Measurements from ENCODE around the gene MYLK.

Gene MYLK

DNA sequence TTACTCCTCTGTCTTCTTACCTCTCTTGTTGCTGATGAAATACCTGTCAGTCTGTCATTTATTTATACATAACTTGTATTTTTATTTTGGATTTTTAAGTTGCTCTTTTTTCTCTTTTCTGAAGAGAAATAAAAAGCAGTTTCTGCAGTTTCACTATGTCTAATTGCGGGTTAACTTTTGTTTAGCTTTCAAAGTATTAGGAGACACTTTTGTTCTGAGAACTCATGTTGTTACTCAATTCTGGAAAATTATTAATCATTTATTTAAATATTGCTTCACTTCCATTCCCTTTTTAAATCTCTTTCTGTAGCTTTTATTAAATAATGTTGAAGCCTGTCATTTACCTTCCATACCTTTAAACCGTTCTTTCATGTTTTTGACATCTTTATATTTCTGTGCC lies 29.2 kb downstream of the MYLK start:
- ATAC-seq, result no peak
- peaks cover 10% of the 10 kb centered on the region for H3K27me3 Mint-ChIP-seq

DNA sequence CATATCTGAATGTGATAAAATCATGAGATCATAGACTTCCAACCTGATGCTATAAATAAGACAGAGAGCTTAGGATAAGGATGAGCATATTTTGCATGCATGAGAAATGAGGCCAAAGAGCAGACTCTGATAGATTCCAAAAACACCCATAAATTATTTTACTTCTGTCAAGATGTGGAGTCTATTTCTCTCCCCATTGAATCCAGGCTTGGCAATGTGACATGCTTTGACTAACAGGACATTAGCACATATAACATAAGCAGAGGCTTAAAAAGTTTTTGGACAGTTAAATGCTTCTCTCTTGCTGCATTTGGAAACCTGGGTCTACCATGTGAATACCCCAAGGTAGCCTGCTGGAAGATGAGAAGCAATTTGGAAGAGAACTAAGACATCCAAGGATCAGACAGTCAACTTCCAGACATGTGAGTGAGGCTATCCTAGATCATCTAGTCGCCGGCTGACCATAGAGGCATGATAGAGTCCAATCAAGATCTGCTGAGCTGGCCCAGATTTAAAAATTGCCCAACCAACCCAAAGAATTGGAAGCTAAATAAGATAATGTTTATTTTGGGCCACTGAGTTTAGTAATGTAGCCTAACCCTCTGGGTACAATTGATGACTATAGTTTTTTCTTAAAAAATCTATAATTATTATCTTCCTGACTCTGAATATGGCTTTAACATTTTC lies 30.3 kb downstream of the MYLK start:
- H3K36me3 Mint-ChIP-seq, result no peaks in the 10 kb centered on the region
- H3K4me1 Mint-ChIP-seq, result no peaks in the 10 kb centered on the region
- H3K4me3 Mint-ChIP-seq, result no peak overlapping the region
- peaks cover 10% of the 10 kb centered on the region for H3K27me3 Mint-ChIP-seq
- H3K9me3 Mint-ChIP-seq, result peaks cover 3% of the 10 kb centered on the region
- ATAC-seq, result no peak
- H3K27ac Mint-ChIP-seq, result no peak overlapping the region

More for the DNA sequence above, 29.2 kb downstream of the MYLK start:
- H3K4me3 Mint-ChIP-seq, result no peak overlapping the region
- peaks cover 1% of the 10 kb centered on the region for H3K9me3 Mint-ChIP-seq
- H3K36me3 Mint-ChIP-seq, result no peaks in the 10 kb centered on the region
- H3K27ac Mint-ChIP-seq, result no peak overlapping the region
- no peaks in the 10 kb centered on the region for H3K4me1 Mint-ChIP-seq

DNA sequence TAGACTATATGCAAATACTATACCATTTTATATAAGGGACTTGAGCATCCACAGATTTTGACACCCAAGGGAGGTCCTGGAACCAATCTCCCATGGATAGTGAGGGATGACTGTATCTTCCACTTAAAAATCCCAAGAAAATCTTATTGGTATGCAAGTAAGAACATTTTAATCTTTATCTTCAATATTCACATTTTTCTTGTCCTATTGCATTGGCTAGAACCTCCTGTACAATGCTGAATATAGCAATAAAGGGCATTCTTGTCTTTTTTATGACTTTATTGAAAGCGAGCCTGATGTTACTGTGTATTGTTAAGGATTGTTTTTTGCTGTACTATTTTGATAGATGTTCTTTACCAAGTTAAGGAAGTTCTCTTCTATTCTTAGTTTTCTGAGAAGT lies 36.9 kb downstream of the MYLK start:
- no peak for ATAC-seq
- H3K27ac Mint-ChIP-seq, result no peak overlapping the region
- H3K9me3 Mint-ChIP-seq, result peaks cover 12% of the 10 kb centered on the region
- H3K4me3 Mint-ChIP-seq, result no peak overlapping the region
- no peaks in the 10 kb centered on the region for H3K4me1 Mint-ChIP-seq
- H3K36me3 Mint-ChIP-seq, result no peaks in the 10 kb centered on the region
- H3K27me3 Mint-ChIP-seq, result no peaks in the 10 kb centered on the region

DNA sequence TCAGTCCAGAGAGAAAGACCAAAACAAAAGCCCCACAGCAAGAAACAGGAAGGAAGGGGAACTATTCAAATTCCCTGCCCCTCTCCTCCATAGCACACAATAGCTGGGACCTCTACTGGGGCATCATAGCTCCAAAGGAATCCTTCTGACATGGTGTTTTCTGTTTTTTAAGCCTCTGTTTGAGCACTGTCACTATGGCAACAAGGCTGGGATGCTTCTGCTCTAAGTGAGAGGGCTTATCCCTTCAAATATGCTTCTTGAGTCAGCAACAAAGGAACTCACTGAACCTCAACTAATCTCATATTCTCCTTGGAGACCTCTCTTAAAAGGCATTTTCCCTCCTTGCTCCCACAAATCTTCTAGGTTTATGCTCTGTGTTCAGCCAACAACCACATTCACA lies 40.5 kb downstream of the MYLK start:
- Mint-ChIP-seq H3K4me3 (no peak overlapping the region), H3K27ac (no peak overlapping the region), H3K9me3 (peaks cover 23% of the 10 kb centered on the region), H3K4me1 (no peaks in the 10 kb centered on the region), H3K27me3 (no peaks in the 10 kb centered on the region), H3K36me3 (no peaks in the 10 kb centered on the region)
- no peak for ATAC-seq

DNA sequence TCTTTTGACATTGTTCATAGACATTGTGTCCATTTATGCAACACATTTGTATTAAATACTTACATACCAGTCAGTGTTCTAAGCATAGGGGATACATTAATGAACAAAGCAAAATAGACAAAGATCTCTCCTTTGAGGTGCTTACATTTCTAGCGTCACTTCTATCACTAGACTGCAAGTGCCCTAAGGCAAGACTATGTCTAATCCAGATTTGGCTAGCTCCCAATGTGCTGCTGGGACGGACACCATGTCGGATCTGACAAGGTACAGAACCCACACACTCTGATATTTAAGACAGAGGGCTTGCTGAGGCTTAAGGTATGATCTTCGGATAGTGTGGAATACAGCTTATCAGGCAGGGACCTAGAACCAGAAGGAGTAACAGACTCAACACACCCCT lies 41.4 kb downstream of the MYLK start:
- H3K27ac Mint-ChIP-seq, result no peak overlapping the region
- H3K9me3 Mint-ChIP-seq, result peaks cover 23% of the 10 kb centered on the region
- no peaks in the 10 kb centered on the region for H3K27me3 Mint-ChIP-seq
- no peak overlapping the region for H3K4me3 Mint-ChIP-seq
- H3K4me1 Mint-ChIP-seq, result no peaks in the 10 kb centered on the region
- H3K36me3 Mint-ChIP-seq, result no peaks in the 10 kb centered on the region
- ATAC-seq, result no peak

DNA sequence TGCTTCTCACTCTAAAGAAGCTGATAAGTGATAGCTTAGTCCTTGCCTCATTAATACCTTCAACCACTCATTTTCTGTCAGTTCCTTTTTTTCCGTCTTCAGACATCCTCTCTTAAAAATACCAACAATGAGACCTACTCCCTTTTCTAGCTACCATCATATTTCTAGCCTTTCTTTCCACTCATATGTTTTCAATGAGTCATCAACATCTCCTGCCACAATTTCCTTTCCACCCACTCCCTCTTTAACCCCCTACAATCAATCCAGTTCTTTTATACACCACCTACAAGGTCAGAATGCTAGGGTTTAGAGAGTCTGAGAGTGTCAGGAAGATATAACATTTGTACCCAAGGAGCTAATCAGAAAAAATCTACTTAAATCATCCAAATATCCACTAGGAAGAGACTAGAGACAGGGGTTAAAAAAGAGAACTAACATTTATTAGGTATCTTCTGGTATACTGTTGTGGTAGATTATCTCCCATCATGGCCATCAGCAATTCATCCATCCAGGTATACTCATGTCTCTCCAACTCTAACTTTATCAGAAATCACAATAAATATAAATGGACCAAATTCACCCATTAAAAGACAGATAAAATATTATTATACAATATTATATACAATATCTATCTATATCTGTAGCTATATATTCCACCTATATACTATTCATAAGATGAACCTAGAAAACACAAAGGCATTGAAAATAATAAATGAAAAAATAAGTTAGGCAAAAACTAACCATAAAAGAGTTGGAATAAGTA lies 42.5 kb downstream of the MYLK start:
- Mint-ChIP-seq H3K9me3 (peaks cover 23% of the 10 kb centered on the region), H3K27me3 (no peaks in the 10 kb centered on the region), H3K4me3 (no peak overlapping the region), H3K4me1 (no peaks in the 10 kb centered on the region), H3K27ac (no peak overlapping the region), H3K36me3 (no peaks in the 10 kb centered on the region)
- ATAC-seq, result no peak

DNA sequence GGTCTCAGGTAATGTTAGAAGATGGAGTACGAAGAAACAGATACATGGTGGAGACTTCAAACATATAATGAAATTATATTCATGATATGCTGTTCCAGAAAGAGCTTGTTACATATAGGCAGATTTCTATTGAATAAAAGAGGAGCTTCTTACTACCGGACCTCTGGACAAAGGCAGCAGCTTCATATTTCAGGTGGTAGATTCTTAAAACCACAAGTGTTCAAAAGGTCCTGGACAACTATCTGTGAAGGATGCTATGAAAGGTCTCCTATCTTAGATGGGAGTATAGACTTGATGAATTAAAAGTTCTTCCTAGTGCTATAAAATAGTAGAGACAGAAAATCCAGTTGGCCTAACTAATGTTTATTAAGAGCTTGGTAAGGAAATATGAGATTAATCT lies 43.2 kb downstream of the MYLK start:
- no peak overlapping the region for H3K27ac Mint-ChIP-seq
- peaks cover 23% of the 10 kb centered on the region for H3K9me3 Mint-ChIP-seq
- no peaks in the 10 kb centered on the region for H3K36me3 Mint-ChIP-seq
- H3K27me3 Mint-ChIP-seq, result peaks cover 6% of the 10 kb centered on the region
- no peaks in the 10 kb centered on the region for H3K4me1 Mint-ChIP-seq
- H3K4me3 Mint-ChIP-seq, result no peak overlapping the region
- ATAC-seq, result no peak

DNA sequence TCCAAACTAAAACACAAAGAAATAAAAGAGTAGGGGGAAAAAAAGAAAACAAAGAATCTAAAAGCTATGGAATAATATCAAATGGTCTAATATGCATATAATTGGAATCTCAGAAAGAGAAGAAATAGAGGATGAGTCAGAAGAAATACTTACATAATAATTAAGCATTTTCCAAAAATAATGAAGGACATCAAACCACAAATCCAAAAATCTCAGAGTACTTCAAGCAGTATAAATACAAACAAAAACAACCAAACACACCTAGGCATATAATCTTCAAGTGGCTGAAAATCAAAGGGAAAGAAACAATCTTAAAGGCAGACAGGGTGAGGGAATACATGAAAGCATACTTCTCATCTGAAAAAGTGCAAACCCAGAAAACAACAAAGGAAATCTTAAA lies 46.3 kb downstream of the MYLK start:
- no peaks in the 10 kb centered on the region for H3K36me3 Mint-ChIP-seq
- no peak overlapping the region for H3K4me3 Mint-ChIP-seq
- H3K27me3 Mint-ChIP-seq, result peaks cover 25% of the 10 kb centered on the region
- no peak for ATAC-seq
- H3K27ac Mint-ChIP-seq, result no peak overlapping the region
- H3K4me1 Mint-ChIP-seq, result no peaks in the 10 kb centered on the region
- H3K9me3 Mint-ChIP-seq, result peaks cover 23% of the 10 kb centered on the region

DNA sequence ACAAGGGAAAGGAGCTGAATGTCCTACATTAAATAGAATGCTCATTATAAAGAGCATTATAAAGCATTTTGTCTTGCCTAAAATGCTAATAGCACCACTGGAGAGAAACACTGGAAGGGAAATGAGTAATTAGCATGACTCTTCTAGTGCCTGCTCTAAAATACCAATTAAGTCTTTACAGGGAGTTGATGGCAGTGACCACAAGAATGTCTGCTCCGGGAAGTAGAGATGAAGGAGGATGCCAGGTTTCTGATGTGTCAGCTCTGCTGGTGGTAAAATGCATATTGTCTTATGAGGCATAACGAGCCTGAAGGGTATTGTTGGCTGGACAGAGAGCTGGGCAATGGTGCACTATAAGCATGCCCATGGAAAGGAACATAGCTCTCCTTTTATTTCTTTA lies 49.5 kb downstream of the MYLK start:
- Mint-ChIP-seq H3K4me1 (no peaks in the 10 kb centered on the region), H3K9me3 (peaks cover 9% of the 10 kb centered on the region), H3K36me3 (no peaks in the 10 kb centered on the region), H3K27ac (no peak overlapping the region), H3K27me3 (peaks cover 25% of the 10 kb centered on the region), H3K4me3 (no peak overlapping the region)
- ATAC-seq, result no peak

DNA sequence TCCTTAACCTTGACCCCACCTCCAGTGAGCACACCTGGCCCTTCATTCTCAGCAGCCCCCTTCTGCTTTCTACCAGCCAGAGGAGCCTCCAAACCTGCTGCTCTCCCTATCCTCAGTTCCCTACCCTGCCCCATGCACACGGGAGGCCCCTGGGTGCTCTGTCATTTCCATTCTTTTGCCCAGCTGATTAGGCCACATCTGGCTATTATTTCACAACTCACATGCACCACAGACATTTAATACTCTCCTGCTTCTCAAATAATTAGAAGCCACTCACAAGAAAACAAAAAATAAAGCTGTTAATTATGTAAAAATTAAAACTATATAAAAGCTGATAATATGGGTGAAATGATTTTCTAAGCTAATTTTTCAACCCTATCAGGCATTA lies 50.7 kb downstream of the MYLK start:
- no peak overlapping the region for H3K27ac Mint-ChIP-seq
- H3K27me3 Mint-ChIP-seq, result peaks cover 25% of the 10 kb centered on the region
- peaks cover 15% of the 10 kb centered on the region for H3K9me3 Mint-ChIP-seq
- H3K4me3 Mint-ChIP-seq, result no peak overlapping the region
- no peaks in the 10 kb centered on the region for H3K36me3 Mint-ChIP-seq
- no peaks in the 10 kb centered on the region for H3K4me1 Mint-ChIP-seq
- ATAC-seq, result no peak

DNA sequence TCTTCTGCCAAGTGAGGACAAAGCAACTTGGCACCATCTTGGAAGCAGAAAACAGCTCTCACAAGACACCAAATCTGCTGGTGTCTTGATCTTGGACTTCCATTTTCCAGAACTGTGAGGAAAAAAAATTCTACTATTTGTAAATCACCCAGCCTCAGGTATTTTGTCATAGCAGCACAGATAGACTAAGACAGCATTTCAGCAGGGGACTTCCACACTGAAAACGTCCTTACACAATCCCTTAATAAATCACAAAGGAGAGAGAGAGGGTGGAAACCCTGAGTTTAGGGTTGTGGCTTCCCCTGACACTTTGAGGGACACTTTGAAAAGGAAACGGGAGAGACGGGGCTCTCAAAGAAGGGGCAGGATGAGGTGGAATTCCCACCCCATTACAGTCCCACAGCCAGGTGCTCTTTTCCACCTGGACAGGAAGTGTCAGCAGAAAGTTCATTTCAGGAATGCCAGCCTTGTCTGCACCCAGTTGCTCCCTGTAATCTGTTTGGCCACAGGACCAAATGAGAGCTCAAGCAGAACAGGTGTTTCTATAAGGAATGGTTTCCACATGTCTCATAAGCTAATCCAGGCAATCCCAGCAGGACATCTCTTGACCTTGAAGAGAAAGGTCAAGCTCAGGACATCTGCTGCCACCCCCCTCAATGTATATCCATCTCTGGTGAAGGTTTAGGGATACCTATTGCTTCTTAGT lies 51.3 kb downstream of the MYLK start:
- Mint-ChIP-seq H3K27ac (no peak overlapping the region), H3K36me3 (no peaks in the 10 kb centered on the region), H3K4me1 (no peaks in the 10 kb centered on the region), H3K27me3 (peaks cover 25% of the 10 kb centered on the region), H3K4me3 (no peak overlapping the region), H3K9me3 (peaks cover 18% of the 10 kb centered on the region)
- no peak for ATAC-seq

DNA sequence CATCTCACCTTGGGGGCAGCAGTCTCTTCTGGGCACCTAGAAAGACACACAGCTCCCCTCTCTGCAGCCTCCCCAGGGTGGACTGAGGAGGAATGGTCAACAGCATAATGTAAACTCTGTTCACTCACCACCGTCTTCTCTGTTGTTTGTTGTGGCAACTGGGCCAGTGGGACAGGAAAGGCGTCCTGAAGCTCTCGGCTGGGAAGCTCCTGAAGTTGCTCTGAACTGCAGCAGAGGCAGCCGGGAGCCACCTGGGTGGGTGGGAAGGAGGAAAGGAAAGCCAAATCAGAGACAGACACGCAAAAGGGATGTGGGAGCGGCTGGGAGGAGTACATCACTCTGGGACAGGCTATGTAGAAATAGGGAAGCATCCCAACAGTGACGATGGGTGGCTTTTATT lies 52.7 kb downstream of the MYLK start:
- Mint-ChIP-seq H3K36me3 (no peaks in the 10 kb centered on the region), H3K4me3 (no peak overlapping the region), H3K27me3 (peaks cover 24% of the 10 kb centered on the region), H3K4me1 (no peaks in the 10 kb centered on the region), H3K9me3 (peaks cover 17% of the 10 kb centered on the region), H3K27ac (no peak overlapping the region)
- ATAC-seq, result no peak

DNA sequence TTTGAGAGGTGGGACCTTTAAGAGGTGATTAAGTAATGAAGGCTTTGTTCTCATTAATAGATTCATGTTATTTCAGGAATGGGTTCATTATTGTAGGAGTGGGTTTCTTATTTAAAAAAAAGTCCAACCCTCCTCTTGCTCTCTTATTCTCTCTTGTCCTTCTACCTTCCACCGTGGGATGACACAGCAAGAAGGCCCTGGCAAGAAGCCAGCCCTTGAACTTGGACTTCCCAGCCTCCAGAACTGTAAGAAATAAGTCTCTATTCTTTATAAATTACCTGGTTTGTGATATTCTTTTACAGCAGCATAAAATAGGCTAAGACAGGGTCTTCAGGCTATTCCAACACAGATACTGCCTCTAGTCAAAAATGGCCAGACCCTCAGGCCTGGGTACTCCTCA lies 62.2 kb downstream of the MYLK start:
- Mint-ChIP-seq H3K27me3 (peaks cover 14% of the 10 kb centered on the region), H3K36me3 (no peaks in the 10 kb centered on the region), H3K9me3 (peaks cover 9% of the 10 kb centered on the region), H3K4me3 (no peak overlapping the region), H3K4me1 (no peaks in the 10 kb centered on the region), H3K27ac (no peak overlapping the region)
- ATAC-seq, result no peak

DNA sequence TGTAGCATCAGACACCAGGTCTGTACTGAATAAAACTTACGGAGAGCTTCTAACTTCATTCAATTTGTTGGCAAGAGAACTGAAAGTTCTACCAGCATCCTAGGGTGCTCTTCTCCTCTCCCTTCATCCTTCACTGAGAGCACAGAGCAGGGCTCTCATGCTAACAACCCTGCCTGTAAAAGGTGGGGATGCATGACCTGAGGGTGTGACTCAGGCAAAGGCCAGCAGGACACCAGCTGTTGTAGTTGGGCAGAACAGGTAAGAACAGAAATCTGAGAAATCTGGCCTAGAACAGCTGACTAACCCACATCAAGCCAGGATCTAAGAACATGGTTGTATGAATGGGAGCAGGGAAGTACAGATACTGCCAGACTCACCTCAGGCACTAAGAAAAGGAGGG lies 64.2 kb downstream of the MYLK start:
- peaks cover 14% of the 10 kb centered on the region for H3K27me3 Mint-ChIP-seq
- no peak overlapping the region for H3K27ac Mint-ChIP-seq
- no peak overlapping the region for H3K4me3 Mint-ChIP-seq
- peaks cover 7% of the 10 kb centered on the region for H3K9me3 Mint-ChIP-seq
- no peaks in the 10 kb centered on the region for H3K4me1 Mint-ChIP-seq
- no peak for ATAC-seq
- H3K36me3 Mint-ChIP-seq, result no peaks in the 10 kb centered on the region

DNA sequence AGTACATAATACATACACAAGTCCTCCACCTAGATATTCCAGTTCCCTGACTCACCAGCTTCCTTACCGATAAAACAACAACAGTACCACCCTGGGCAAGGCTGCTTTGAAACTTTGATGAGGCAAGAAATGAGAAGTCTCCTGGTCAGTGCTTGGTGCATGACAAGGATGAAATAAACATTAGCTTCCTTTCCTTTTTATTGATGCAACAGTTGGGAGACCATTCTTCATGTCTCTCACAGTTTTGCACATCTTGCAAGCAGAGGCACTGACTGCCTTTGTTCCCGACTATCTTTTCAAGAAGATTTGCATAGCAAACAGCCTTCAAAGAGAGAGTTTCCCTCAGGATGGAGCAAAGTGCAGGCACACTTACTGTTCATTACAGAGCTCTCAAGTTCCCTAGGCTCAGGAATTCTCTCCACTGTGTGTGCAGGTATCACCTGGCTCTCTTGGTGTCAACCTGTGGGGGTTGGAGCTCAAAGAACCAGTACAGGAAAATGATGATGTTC lies 65.2 kb downstream of the MYLK start:
- ATAC-seq, result no peak
- Mint-ChIP-seq H3K36me3 (no peaks in the 10 kb centered on the region), H3K27ac (no peak overlapping the region), H3K4me1 (no peaks in the 10 kb centered on the region), H3K27me3 (peaks cover 9% of the 10 kb centered on the region), H3K4me3 (no peak overlapping the region), H3K9me3 (peaks cover 7% of the 10 kb centered on the region)

Measured in stimulated activated memory B cell treated with anti-CD40 and anti-IgM and Interleukin-4, amounts not matched to agents 10 μg/mL and 1 μg/mL and 100 μg/mL, for 72 hours (primary cell).